WTC11 (cell line): Measurements from ENCODE around the gene COBL. TPM values are rescaled to one million over a fixed set of nuclear protein-coding genes. Genes with fewer than 3 reads are reported as not detected.

ENCODE experiments used
- ATAC-seq: fragments of 200-7000 bp; cut with Tn5 transposase; 2 replicates; pipeline ENCODE4 v1.10.0; 2021; ENCODE audit warnings: mild to moderate bottlenecking, moderate library complexity
- CTCF ChIA-PET: fragments of 300-600 bp; sonication (Branson Sonifier 250); formaldehyde crosslinking; loops from one replicate; lab custom pipeline; 2021; ENCODE audit warnings: antibody characterized with exemption; lab: Charles Lee
- POLR2A ChIA-PET: fragments of 350-600 bp; sonication (Branson Sonifier 250); formaldehyde crosslinking; loops from one replicate; lab custom pipeline; 2021; ENCODE audit warnings: antibody characterized with exemption; lab: Charles Lee
- DNase-seq: peaks from one replicate; pipeline ENCODE4 v3.0.0; 2021; ENCODE audit warnings: low spot score
- H3K27ac Mint-ChIP-seq: 2 replicates; pipeline ENCODE4 v1.8.0; 2021; ENCODE audit warnings: mixed read lengths
- H3K27me3 Mint-ChIP-seq: 2 replicates; pipeline ENCODE4 v1.8.0; 2021; ENCODE audit warnings: low read depth, mild to moderate bottlenecking, moderate library complexity, mixed read lengths
- H3K36me3 Mint-ChIP-seq: 2 replicates; pipeline ENCODE4 v1.8.0; 2021; ENCODE audit warnings: mixed read lengths
- H3K4me1 Mint-ChIP-seq: 2 replicates; pipeline ENCODE4 v1.8.0; 2022; ENCODE audit warnings: mixed read lengths
- H3K4me3 Mint-ChIP-seq: 2 replicates; pipeline ENCODE4 v1.8.0; 2021; ENCODE audit warnings: mild to moderate bottlenecking, moderate library complexity, mixed read lengths
- H3K9me3 Mint-ChIP-seq: 2 replicates; pipeline ENCODE4 v1.8.0; 2021; ENCODE audit warnings: mixed read lengths
- ESRRA ChIP-seq: sonication (generic); formaldehyde crosslinking; IDR thresholded peaks from 2 replicates; pipeline ENCODE4 v1.8.1; 2022; ENCODE audit warnings: mild to moderate bottlenecking, missing genetic modification reagents, borderline replicate concordance
- IRF1 ChIP-seq: sonication (generic); formaldehyde crosslinking; IDR thresholded peaks from 2 replicates; pipeline ENCODE4 v1.8.0; 2023; ENCODE audit warnings: missing genetic modification reagents
- NFYB ChIP-seq: sonication (generic); formaldehyde crosslinking; conservative IDR thresholded peaks from 2 replicates; pipeline ENCODE4 v1.8.0; 2022; ENCODE audit warnings: low read depth, missing genetic modification reagents
- OVOL2 ChIP-seq: fragments of 250-450 bp; sonication (Bioruptor Pico); IDR thresholded peaks from 2 replicates; pipeline ENCODE4 v1.9.0; 2021; ENCODE audit warnings: mild to moderate bottlenecking, borderline replicate concordance
- RORB ChIP-seq: fragments of 250-450 bp; sonication (Bioruptor Pico); IDR thresholded peaks from 2 replicates; pipeline ENCODE4 v1.9.0; 2021; ENCODE audit warnings: mild to moderate bottlenecking
- SP1 ChIP-seq: sonication (generic); formaldehyde crosslinking; conservative IDR thresholded peaks from 2 replicates; pipeline ENCODE4 v1.8.1; 2022; ENCODE audit warnings: missing genetic modification reagents
- TEAD4 ChIP-seq: sonication (generic); formaldehyde crosslinking; IDR thresholded peaks from 2 replicates; pipeline ENCODE4 v1.8.0; 2022; ENCODE audit warnings: mild to moderate bottlenecking, missing genetic modification reagents
- TP53 ChIP-seq: sonication (generic); formaldehyde crosslinking; IDR thresholded peaks from 2 replicates; pipeline ENCODE4 v1.8.1; 2023; ENCODE audit warnings: mild to moderate bottlenecking, missing genetic modification reagents
- ZBTB21 ChIP-seq: sonication (generic); formaldehyde crosslinking; IDR thresholded peaks from 2 replicates; pipeline ENCODE4 v1.8.1; 2023; ENCODE audit warnings: mild to moderate bottlenecking, missing genetic modification reagents, borderline replicate concordance
- ZMAT4 ChIP-seq: fragments of 250-450 bp; sonication (Bioruptor Pico); IDR thresholded peaks from 2 replicates; pipeline ENCODE4 v1.9.0; 2021; ENCODE audit warnings: mild to moderate bottlenecking
- ZNF263 ChIP-seq: sonication (generic); formaldehyde crosslinking; IDR thresholded peaks from 2 replicates; pipeline ENCODE4 v1.8.1; 2022; ENCODE audit warnings: low read depth, mild to moderate bottlenecking, moderate library complexity, missing genetic modification reagents
- ZNF532 ChIP-seq: fragments of 250-450 bp; sonication (Bioruptor Pico); IDR thresholded peaks from 2 replicates; pipeline ENCODE4 v1.9.0; 2021; ENCODE audit warnings: mild to moderate bottlenecking, borderline replicate concordance
- total RNA-seq: library from RNA; stranded (reverse); gene quantifications from 3 replicates; pipeline ENCODE4 v1.2.3, GENCODE V29; 2021
- TF ChIP-seq, protein P1 (sequence below): sonication (generic); formaldehyde crosslinking; IDR thresholded peaks from 2 replicates; pipeline ENCODE4 v1.8.1; 2022; ENCODE audit warnings: low read depth, mild to moderate bottlenecking, moderate library complexity, missing genetic modification reagents, borderline replicate concordance
- TF ChIP-seq, protein P2 (sequence below): sonication (generic); formaldehyde crosslinking; IDR thresholded peaks from 2 replicates; pipeline ENCODE4 v1.8.0; 2022; ENCODE audit warnings: missing genetic modification reagents
- TF ChIP-seq, protein P3 (sequence below): sonication (generic); formaldehyde crosslinking; IDR thresholded peaks from 2 replicates; pipeline ENCODE4 v1.8.1; 2023; ENCODE audit warnings: mild to moderate bottlenecking, moderate library complexity, missing genetic modification reagents

COBL gene
- total RNA-seq, 1 experiment from 2014 or later: 36.5 TPM

DNA sequence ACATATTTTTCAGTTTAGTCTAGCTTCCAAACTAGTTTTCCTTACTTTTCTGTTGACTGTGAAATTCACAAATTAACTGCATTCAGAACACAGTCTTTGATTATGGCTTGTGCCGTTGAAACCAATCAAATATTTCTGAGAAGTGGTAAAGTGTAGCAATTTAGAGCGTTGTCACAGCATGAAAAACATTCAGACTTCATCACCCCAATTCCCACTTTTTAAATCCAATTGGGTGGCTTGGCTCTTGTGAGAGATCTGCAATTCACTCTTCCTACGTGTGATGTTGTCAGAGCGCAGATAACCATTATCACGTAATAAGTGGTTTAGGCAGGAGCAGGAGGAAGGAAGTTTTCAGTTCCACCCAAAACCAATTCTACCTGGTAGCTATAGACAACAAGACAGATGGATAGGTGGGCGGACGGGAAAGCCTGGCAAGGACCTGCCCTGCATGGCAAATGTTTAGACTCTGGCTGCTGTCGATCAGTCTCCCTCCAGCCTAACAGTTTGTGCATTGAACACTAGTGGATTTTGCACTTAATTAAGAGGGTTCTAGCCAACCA lies 8.9 kb downstream of the COBL start (continued):
- TF ChIP-seq, protein P1, sequence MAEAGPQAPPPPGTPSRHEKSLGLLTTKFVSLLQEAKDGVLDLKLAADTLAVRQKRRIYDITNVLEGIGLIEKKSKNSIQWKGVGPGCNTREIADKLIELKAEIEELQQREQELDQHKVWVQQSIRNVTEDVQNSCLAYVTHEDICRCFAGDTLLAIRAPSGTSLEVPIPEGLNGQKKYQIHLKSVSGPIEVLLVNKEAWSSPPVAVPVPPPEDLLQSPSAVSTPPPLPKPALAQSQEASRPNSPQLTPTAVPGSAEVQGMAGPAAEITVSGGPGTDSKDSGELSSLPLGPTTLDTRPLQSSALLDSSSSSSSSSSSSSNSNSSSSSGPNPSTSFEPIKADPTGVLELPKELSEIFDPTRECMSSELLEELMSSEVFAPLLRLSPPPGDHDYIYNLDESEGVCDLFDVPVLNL: no peak
- TF ChIP-seq ZNF263: no peak
- TF ChIP-seq ESRRA (CRISPR knock-in tag): no peak
- TF ChIP-seq ZMAT4 (CRISPR knock-in tag): no peak
- TF ChIP-seq RORB: no peak
- TF ChIP-seq, protein P2, sequence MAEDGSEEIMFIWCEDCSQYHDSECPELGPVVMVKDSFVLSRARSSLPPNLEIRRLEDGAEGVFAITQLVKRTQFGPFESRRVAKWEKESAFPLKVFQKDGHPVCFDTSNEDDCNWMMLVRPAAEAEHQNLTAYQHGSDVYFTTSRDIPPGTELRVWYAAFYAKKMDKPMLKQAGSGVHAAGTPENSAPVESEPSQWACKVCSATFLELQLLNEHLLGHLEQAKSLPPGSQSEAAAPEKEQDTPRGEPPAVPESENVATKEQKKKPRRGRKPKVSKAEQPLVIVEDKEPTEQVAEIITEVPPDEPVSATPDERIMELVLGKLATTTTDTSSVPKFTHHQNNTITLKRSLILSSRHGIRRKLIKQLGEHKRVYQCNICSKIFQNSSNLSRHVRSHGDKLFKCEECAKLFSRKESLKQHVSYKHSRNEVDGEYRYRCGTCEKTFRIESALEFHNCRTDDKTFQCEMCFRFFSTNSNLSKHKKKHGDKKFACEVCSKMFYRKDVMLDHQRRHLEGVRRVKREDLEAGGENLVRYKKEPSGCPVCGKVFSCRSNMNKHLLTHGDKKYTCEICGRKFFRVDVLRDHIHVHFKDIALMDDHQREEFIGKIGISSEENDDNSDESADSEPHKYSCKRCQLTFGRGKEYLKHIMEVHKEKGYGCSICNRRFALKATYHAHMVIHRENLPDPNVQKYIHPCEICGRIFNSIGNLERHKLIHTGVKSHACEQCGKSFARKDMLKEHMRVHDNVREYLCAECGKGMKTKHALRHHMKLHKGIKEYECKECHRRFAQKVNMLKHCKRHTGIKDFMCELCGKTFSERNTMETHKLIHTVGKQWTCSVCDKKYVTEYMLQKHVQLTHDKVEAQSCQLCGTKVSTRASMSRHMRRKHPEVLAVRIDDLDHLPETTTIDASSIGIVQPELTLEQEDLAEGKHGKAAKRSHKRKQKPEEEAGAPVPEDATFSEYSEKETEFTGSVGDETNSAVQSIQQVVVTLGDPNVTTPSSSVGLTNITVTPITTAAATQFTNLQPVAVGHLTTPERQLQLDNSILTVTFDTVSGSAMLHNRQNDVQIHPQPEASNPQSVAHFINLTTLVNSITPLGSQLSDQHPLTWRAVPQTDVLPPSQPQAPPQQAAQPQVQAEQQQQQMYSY (CRISPR knock-in tag): no peak
- TF ChIP-seq, protein P3, sequence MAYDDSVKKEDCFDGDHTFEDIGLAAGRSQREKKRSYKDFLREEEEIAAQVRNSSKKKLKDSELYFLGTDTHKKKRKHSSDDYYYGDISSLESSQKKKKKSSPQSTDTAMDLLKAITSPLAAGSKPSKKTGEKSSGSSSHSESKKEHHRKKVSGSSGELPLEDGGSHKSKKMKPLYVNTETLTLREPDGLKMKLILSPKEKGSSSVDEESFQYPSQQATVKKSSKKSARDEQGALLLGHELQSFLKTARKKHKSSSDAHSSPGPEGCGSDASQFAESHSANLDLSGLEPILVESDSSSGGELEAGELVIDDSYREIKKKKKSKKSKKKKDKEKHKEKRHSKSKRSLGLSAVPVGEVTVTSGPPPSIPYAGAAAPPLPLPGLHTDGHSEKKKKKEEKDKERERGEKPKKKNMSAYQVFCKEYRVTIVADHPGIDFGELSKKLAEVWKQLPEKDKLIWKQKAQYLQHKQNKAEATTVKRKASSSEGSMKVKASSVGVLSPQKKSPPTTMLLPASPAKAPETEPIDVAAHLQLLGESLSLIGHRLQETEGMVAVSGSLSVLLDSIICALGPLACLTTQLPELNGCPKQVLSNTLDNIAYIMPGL (CRISPR knock-in tag): no peak
- TF ChIP-seq TEAD4 (CRISPR knock-in tag): no peak
- TF ChIP-seq ZBTB21 (CRISPR knock-in tag): no peak
- no peak for TF ChIP-seq SP1 (CRISPR knock-in tag)
- no peak for TF ChIP-seq TP53 (CRISPR knock-in tag)
- no peak for TF ChIP-seq OVOL2 (CRISPR knock-in tag)
- no peak for TF ChIP-seq NFYB (CRISPR knock-in tag)

- Mint-ChIP-seq H3K27me3 (no peaks in the 10 kb centered on the region), H3K4me1 (peaks cover 76% of the 10 kb centered on the region), H3K4me3 (no peak overlapping the region), H3K36me3 (no peaks in the 10 kb centered on the region), H3K27ac (peak overlapping the region; percentile 75; the same call in 1 of the 2 replicates), H3K9me3 (no peaks in the 10 kb centered on the region)
- no peak for TF ChIP-seq IRF1 (CRISPR knock-in tag)
- no peak for TF ChIP-seq ZNF532
- ChIA-PET CTCF (interaction anchor here (0.8 to 1.6 kb wide), 6 partner anchors 15 to 119 kb away, joined by 3 to 9 read pairs (median 4); no protein-coding TSS in a partner anchor), POLR2A (no interaction called here)
- DNase-seq (no peak), ATAC-seq (no peak)
Observed at GRCh38 chr7:51306761-51307160, 9.8 kb downstream of the COBL start.
